Globus pallidus (tissue), 1 donor: ENCODE data around the gene LDHB.
"Not testable (repeated sequence)": the region's sequence is repeated elsewhere in the genome, so short reads cannot be mapped to it uniquely, and the experiment has no call there.

Source experiments
- DNase-seq: peaks from one replicate; pipeline ENCODE4 v3.0.0-alpha.2; 2015; ENCODE audit warnings: low spot score

Gene LDHB

DNA sequence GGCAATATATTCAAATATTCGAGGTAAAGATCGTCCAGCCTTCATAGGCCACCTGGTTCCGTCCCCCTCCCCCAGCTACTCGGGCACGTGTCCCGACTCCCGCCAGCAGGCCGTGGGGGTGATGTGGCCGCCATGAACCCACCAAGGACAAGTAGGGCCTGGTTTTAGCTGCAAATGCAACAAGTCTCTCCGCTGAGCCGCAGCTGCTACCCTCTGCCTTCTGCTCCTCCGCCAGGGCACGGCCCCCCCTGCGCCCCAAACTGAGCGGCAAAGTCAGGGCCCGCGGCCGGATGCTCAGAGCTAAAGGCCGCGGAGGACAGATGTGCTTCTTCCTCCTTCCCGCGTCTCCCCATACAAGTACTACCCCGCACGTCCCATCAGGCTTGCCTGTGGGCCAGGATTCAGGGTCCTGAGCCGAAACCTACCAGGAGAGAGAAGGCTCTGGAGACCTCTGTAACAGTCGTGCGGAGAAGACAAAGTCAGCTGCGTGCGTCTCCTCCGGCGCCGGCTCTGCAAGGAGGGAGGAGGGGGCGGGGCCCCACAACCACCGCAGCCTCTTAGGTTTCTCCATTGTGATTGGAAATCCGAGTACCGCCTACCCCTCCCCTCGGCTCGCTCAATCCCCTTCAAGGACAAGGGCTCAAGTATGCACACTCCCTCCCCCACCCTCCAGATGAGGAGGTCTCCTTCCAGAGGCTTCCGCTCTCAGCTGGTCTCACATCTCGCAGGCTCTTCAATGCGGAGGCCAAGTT, at the start of gene LDHB:
Gene LDHB, minus strand, starts transcription at position 517 of the 752 bp plus-strand sequence. CDS start 3,171 bp downstream, outside the sequence.
- DNase-seq, result peak; percentile 93

- DNase-seq, result no peak
These were observed 47.2 kb upstream of the LDHB start for GRCh38 chr12:21704847-21705246.

GRCh38 chr12:21699851-21700250, 42.2 kb upstream of the LDHB start:
- no peak for DNase-seq

- peak; percentile 27 for DNase-seq
These were observed 40.4 kb upstream of the LDHB start for GRCh38 chr12:21697904-21698630.

DNA sequence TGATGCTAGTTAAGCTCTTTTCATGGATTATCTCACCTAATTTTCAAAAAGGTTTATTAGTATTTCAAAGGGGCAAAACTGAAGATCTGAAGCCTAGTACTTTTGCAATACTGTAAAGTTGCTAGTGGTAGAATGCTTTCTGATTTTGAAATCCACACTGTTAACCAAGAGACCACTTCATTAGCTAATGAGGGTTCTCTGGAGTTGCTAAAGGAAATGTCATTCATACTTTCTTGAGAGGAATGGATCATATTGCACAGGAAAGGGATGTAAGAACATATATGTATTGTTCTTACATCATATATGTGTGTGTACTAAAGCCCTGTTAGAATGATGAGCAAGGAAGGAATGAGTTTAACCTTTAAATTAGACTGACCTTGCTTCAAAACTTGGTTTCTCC, 39.0 kb upstream of the LDHB start:
- no peak for DNase-seq

DNA sequence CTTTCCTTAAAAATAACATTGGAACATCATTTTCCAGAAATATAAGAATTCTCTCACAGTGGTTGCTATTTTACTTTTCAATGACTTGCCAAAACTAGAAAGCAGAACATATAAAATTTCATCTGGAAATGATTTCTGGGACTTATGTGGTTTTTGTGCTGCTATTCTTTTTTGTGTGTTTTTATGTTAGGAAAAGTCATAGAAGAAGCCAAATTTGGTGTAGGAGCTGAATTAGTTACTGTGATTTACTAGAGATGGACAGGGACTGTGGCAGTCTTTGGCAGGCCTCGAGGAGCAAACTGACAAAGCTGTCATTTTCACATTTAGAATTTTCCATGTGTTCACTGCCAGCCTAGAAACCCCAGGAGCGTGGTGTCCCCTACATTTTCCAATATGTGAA, 38.3 kb upstream of the LDHB start:
- DNase-seq, result no peak

- no peak for DNase-seq
These were observed 37.0 kb upstream of the LDHB start for GRCh38 chr12:21694660-21695059.

GRCh38 chr12:21691515-21691914, 33.9 kb upstream of the LDHB start:
- DNase-seq, result no peak

DNA sequence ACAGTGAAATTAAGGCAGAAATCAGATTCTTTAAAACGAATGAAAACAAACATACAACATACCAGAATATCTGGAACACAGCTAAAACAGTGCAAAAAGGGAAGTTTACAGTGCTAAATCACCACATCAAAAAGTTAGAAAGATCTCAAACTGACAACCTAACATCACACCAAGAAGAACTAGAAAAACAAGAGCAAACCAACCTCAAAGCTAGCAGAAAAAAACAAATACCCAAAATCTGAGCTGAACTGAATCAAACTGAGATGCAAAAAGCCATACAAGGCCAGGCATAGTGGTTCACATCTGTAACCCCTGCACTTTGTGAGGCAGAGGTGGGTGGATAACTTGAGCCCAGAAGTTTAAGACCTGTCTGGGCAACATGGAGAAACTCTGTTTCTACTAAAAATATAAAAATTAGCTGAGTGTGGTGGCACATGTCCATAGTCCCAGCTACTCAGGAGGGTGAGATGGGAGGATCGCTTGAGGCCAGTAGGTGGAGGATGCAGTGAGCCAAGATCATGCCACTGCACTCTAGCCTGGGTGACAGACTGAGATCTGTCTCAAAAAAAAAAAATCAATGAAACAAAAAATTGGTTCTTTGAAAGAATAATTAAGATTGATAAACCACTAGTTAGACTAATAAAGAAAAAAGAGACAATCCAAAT, 33.2 kb upstream of the LDHB start:
- DNase-seq, result no peak

DNA sequence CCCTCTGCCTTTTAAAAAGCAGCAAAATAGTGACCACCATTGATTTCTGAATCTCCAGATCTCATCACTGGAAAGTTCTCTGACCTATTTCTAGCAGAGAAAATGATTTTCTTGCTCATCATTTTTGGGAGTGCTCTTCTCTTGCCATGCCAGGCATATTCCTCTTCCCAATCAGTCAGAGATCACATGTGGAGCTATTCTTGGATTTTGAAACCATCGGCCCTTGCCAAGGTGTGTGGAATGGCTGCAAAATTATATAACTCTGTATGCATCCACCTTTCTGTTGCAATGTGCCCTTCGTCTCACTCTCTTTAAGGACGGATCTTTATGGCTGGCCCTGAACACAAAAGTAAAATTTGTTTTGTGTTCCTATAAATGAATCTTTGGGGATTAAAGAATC, 25.5 kb upstream of the LDHB start:
- no peak for DNase-seq

DNA sequence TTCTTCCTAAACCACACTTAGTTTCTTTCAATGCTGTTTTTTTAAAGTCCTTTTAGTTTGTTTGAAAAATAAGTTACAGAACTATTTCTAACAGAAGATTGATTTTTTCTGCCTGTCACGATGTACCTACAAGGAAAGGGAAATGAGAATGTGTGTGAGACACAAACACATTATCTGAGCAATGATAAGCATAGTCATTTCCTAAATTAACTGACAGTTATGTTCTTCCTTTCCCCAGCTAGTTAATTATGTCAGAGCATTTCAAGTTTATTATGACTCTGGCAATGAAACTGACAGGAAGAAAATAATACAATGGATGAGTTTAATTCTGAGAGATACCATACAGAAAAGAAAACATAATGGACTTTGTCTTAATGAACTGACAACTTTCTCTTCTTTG, 21.3 kb upstream of the LDHB start:
- no peak for DNase-seq

GRCh38 chr12:21677622-21678277, 20.1 kb upstream of the LDHB start:
- DNase-seq, result no peak

- no peak for DNase-seq
These were observed 19.6 kb upstream of the LDHB start for GRCh38 chr12:21677204-21677603.

GRCh38 chr12:21676776-21677175, 19.1 kb upstream of the LDHB start:
- no peak for DNase-seq

- DNase-seq, result no peak
These were observed 18.0 kb upstream of the LDHB start for GRCh38 chr12:21675641-21676040.

- no peak for DNase-seq
These were observed 17.5 kb upstream of the LDHB start for GRCh38 chr12:21675096-21675495.

GRCh38 chr12:21673830-21674552, 16.3 kb upstream of the LDHB start:
- DNase-seq, result not testable (repeated sequence)

DNA sequence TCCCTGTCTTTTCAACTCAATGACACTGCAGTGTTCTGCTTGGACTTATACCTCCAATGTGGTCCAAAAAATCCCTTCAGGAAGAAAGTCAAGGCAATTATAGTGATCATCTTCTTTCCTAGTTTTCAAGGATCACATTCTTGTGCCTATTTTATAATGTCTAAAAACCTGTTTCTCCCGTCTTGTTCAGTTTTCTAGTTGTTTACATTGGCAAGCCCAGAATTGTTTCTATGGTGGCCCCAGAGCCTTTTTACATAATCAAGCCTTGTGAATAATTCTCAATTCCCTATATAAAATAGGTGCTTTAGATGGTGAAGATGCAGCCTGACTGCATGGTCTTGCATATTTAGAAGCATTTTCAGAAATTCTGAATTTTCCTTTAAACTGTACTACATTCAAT, 14.5 kb upstream of the LDHB start:
- DNase-seq, result no peak

GRCh38 chr12:21666722-21667121, 9.1 kb upstream of the LDHB start:
- no peak for DNase-seq

GRCh38 chr12:21665816-21666215, 8.2 kb upstream of the LDHB start:
- no peak for DNase-seq

GRCh38 chr12:21662122-21662792, 4.6 kb upstream of the LDHB start:
- no peak for DNase-seq
